Testis (tissue), 3 donors: ENCODE data around the gene ANTXR1. TPM values are rescaled to one million over a fixed set of nuclear protein-coding genes. Genes with fewer than 3 reads are reported as not detected.

Experiments
- DNase-seq: peaks from one replicate; pipeline ENCODE4 v3.0.0-alpha.2; 2019
- H3K27ac ChIP-seq, 2 donors: fragments of 200-600 bp; sonication (generic); one replicate each; pipeline ENCODE4 v1.5.1; 2019
- H3K27me3 ChIP-seq: fragments of 200-600 bp; sonication (generic); one replicate; pipeline ENCODE4 v1.5.1; 2019
- H3K36me3 ChIP-seq: fragments of 200-600 bp; sonication (generic); one replicate; pipeline ENCODE4 v1.5.1; 2017; ENCODE audit warnings: low read depth; ENCODE audit errors: missing control alignments
- H3K4me1 ChIP-seq: fragments of 200-600 bp; sonication (generic); one replicate; pipeline ENCODE4 v1.5.1; 2019
- H3K4me3 ChIP-seq, 2 donors: fragments of 200-600 bp; sonication (generic); one replicate each; pipeline ENCODE4 v1.5.1; 2017 to 2019
- H3K9me3 ChIP-seq: fragments of 200-600 bp; sonication (generic); one replicate; pipeline ENCODE4 v1.5.1; 2017
- CTCF ChIP-seq, 3 experiments: fragments of 450-650 bp in 2 of 3; fragments of 200-600 bp in 1 of 3; sonication (generic) in 1 of 3; IDR thresholded peaks; one replicate each; pipeline ENCODE4 v1.5.1; 2016 to 2019; ENCODE audit warnings: antibody characterized with exemption in 3 of 3, mild to moderate bottlenecking in 2 of 3, moderate library complexity in 1 of 3
- POLR2A ChIP-seq: fragments of 450-650 bp; IDR thresholded peaks from one replicate; pipeline ENCODE4 v1.6.1; 2017; ENCODE audit warnings: antibody characterized with exemption, mild to moderate bottlenecking, moderate library complexity
- WGBS, 2 donors: methylation state at CpG; one replicate each; pipeline ENCODE4 v1.1.5; 2018; 5-methylcytosine and 5-hydroxymethylcytosine counted together
- intact Hi-C: fragments of 100-400 bp; cut with DNase I; formaldehyde crosslinking; loops from one replicate; pipeline ENCODE4 v1.15.1; 2023; ENCODE audit warnings: low total_unique reads
- polyA plus RNA-seq: library from polyadenylated mRNA; stranded (reverse); fragments of 350-450 nt; fragmentation: Illumina TruSeq; extraction: RNeasy Lipid Tissue Mini Kit (QIAGEN cat#74804); gene quantifications from one replicate; pipeline ENCODE4 v1.2.3, GENCODE V29; 2014; ENCODE audit warnings: low read depth, low replicate concordance; ENCODE audit not compliant: insufficient read depth
- total RNA-seq, 2 donors: library from RNA; depleted of rRNA; stranded (reverse); fragments of >200 nt; gene quantifications; one replicate each; pipeline ENCODE4 v1.2.3, GENCODE V29; 2016

The ANTXR1 gene
- total and polyA plus RNA-seq, 3 donors from 2014 or later = 16.6 to 35.7 (median 20.1) TPM

- no peak for DNase-seq
- H3K27ac ChIP-seq = no peak overlapping the region
- H3K36me3 ChIP-seq = no peaks in the 10 kb centered on the region
- no peak overlapping the region for H3K4me3 ChIP-seq
- no peaks in the 10 kb centered on the region for H3K9me3 ChIP-seq
- H3K27me3 ChIP-seq = no peaks in the 10 kb centered on the region
- intact Hi-C loops = no loop called here
- peaks cover 11% of the 10 kb centered on the region for H3K4me1 ChIP-seq
- 79 to 88% methylated on average over 6 of the region's 6 CpGs for WGBS, 2 donors
- TF ChIP-seq CTCF (IDR thresholded peaks at IDR 0.05) (no peak), POLR2A (no peak)
These were observed 147.0 kb downstream of the ANTXR1 start for GRCh38 chr2:69159986-69160385.

GRCh38 chr2:69162057-69162456 lies 149.1 kb downstream of the ANTXR1 start:
- H3K4me1 ChIP-seq = peaks cover 11% of the 10 kb centered on the region
- intact Hi-C loops = no loop called here
- TF ChIP-seq CTCF (IDR thresholded peaks at IDR 0.05) (no peak), POLR2A (no peak)
- H3K27ac ChIP-seq = no peak overlapping the region
- no peaks in the 10 kb centered on the region for H3K36me3 ChIP-seq
- no peak overlapping the region for H3K4me3 ChIP-seq
- no peaks in the 10 kb centered on the region for H3K27me3 ChIP-seq
- DNase-seq = no peak
- H3K9me3 ChIP-seq = no peaks in the 10 kb centered on the region

DNA sequence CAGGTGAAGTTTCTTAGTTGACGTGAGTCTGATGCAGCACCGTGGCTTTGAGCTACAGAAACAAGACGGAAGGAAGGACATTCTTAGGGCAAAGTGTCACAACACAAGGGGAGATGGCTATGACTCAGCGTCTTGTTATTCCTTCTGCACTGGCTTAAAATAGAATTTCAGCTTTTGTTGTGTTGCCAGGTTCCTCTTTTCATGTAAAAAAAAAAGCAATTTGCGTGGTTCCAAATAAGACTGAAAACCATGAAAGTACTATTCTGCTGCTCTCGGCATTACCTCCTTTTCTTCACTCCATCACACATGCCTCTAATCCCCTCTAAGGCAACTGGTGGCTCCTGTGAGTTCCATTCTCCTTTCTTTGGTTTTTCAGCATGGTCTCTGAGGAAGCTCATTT lies 150.1 kb downstream of the ANTXR1 start:
- peaks cover 11% of the 10 kb centered on the region for H3K4me1 ChIP-seq
- H3K9me3 ChIP-seq = no peaks in the 10 kb centered on the region
- H3K27me3 ChIP-seq = no peaks in the 10 kb centered on the region
- peak; percentile 29 for DNase-seq
- no peak overlapping the region for H3K4me3 ChIP-seq
- TF ChIP-seq POLR2A (no peak), CTCF (IDR thresholded peaks at IDR 0.05) (no peak)
- intact Hi-C loops = no loop called here
- WGBS, 2 donors = 44 to 48% methylated on average over 6 of the region's 6 CpGs
- peak overlapping the region in 1 of 2 donors; percentile 12 for H3K27ac ChIP-seq
- no peaks in the 10 kb centered on the region for H3K36me3 ChIP-seq

DNA sequence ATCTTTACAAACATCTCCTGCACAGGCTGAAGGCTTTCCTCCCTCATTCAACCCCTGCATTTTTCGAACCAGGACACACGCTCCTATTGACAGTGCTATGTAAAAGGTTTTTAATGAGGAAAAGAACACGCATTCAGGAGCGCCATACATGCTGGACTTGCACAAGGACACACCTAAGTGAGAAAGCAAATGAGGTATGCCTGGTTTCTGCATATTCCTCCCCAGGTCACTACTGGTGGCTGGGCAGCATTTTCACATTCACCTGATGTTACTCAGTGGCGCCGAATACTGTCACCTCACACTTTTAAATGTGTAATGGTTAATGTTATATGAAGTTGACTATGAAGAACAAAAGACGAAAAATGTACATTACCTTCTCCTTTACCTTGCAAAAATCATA lies 150.6 kb downstream of the ANTXR1 start:
- no peak overlapping the region for H3K4me3 ChIP-seq
- peaks cover 11% of the 10 kb centered on the region for H3K4me1 ChIP-seq
- H3K27ac ChIP-seq = no peak overlapping the region
- no peak for TF ChIP-seq CTCF (IDR thresholded peaks at IDR 0.05)
- no peak for TF ChIP-seq POLR2A
- intact Hi-C loops = no loop called here
- DNase-seq = no peak
- no peaks in the 10 kb centered on the region for H3K9me3 ChIP-seq
- 90 to 94% methylated on average over 7 of the region's 7 CpGs for WGBS, 2 donors
- H3K27me3 ChIP-seq = no peaks in the 10 kb centered on the region
- no peaks in the 10 kb centered on the region for H3K36me3 ChIP-seq

DNA sequence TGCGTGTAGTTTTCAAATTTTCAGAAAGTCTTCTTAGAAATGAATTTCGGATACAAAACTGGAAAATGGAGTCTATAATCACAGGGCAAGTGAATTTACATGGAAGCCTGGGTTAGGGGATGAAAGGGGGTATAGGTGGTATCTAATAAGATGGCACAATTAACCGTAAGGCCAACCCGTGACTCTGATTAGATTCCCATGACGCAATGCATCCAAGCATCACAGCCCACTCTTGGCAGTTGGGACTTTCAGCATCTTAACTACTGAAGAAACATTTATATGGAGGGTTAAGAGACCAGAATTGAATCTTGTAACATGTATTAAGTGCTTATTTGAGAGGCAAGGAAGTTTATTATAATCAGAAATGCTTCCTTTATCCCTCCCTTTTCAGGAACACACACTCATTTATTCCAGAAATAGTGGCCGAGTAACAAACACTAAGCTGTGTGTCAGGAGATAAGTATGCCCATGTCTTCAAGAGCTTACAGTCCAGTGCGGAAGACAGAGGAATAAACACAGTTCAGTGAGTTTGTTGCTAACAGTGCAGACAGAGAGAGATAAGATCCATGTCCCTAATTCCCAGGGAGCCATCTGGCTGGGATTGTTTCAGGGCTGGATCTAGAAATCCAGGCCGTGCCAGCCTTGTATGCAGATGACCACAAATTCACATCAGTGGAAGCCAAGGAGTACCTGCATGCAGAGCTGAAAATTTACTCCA lies 151.2 kb downstream of the ANTXR1 start:
- no peak for DNase-seq
- Histone ChIP-seq H3K9me3 (no peaks in the 10 kb centered on the region), H3K27ac (no peak overlapping the region), H3K27me3 (no peaks in the 10 kb centered on the region), H3K36me3 (no peaks in the 10 kb centered on the region), H3K4me1 (peaks cover 11% of the 10 kb centered on the region), H3K4me3 (no peak overlapping the region)
- TF ChIP-seq CTCF (IDR thresholded peaks at IDR 0.05) (no peak), POLR2A (no peak)
- intact Hi-C loops = no loop called here
- 70 to 81% methylated on average over 8 of the region's 8 CpGs for WGBS, 2 donors
